Heart left ventricle (tissue), 16 donors: ENCODE results near the gene WDR70. TPM values are rescaled to one million over a fixed set of nuclear protein-coding genes. Genes with fewer than 3 reads are reported as not detected.

Experiments
- ATAC-seq, 4 donors: fragments of 200-7000 bp; cut with Tn5 transposase; one replicate each; pipeline ENCODE4 v1.9.1; 2020 to 2022; ENCODE audit warnings: moderate library complexity in 4 of 4, mild to moderate bottlenecking in 3 of 4, moderate number of reproducible peaks in 1 of 4
- DNase-seq, 5 donors: peaks; one replicate each; pipeline ENCODE4 v3.0.0-alpha.2; 2020
- H3K27ac ChIP-seq, 12 donors: fragments of 200-600 bp; sonication (generic) in 4 of 12; one replicate each; pipeline versions ENCODE4 v1.5.0 to v1.8.0; 2016 to 2022; ENCODE audit warnings: mild to moderate bottlenecking in 2 of 12
- H3K27me3 ChIP-seq, 9 donors: fragments of 200-600 bp; sonication (generic) in 2 of 9; one replicate each; pipeline versions ENCODE4 v1.5.1 to v1.8.0; 2016 to 2022; ENCODE audit warnings: mild to moderate bottlenecking in 3 of 9
- H3K36me3 ChIP-seq, 9 donors: fragments of 200-600 bp; sonication (generic) in 2 of 9; one replicate each; pipeline versions ENCODE4 v1.5.0 to v1.8.0; 2018 to 2022; ENCODE audit warnings: mild to moderate bottlenecking in 2 of 9
- H3K4me1 ChIP-seq, 12 donors: fragments of 200-600 bp; sonication (generic) in 4 of 12; one replicate each; pipeline versions ENCODE4 v1.5.0 to v1.8.0; 2016 to 2022; ENCODE audit warnings: mild to moderate bottlenecking in 3 of 12
- H3K4me3 ChIP-seq, 12 donors: fragments of 200-600 bp; sonication (generic) in 4 of 12; one replicate each; pipeline versions ENCODE4 v1.5.0 to v1.8.0; 2017 to 2022; ENCODE audit warnings: mild to moderate bottlenecking in 9 of 12, moderate library complexity in 4 of 12
- H3K9me3 ChIP-seq, 12 donors: fragments of 200-600 bp; sonication (generic) in 4 of 12; one replicate each; pipeline versions ENCODE4 v1.5.0 to v1.8.0; 2016 to 2022; ENCODE audit warnings: mild to moderate bottlenecking in 1 of 12
- POLR2A ChIP-seq, 2 donors: fragments of 450-650 bp; IDR thresholded peaks; one replicate each; pipeline ENCODE4 v1.6.1; 2017; ENCODE audit warnings: antibody characterized with exemption in 2 of 2, mild to moderate bottlenecking in 2 of 2, moderate library complexity in 2 of 2
- WGBS, 4 donors: extraction: QIAGEN DNeasy Blood & Tissue Kit in 2 of 4; methylation state at CpG; one replicate each; pipeline versions ENCODE4 v1.1.5 to v1.1.7; 2013 to 2018; 5-methylcytosine and 5-hydroxymethylcytosine counted together
- intact Hi-C, 10 donors: fragments of 100-400 bp; cut with DNase I; formaldehyde crosslinking; loops; one replicate each; pipeline versions ENCODE4 v1.11.1 to v1.14.2; 2022
- polyA plus RNA-seq, 2 donors: library from polyadenylated mRNA; stranded (reverse); fragments of 200-250 nt; gene quantifications; one replicate each; pipeline ENCODE4 v1.2.3, GENCODE V29; 2013
- total RNA-seq, 9 donors: library from RNA; depleted of rRNA in 2 of 9; stranded (reverse); fragments of >200 nt in 2 of 9; fragmentation: NEBNext Ultra II Directional in 3 of 9; extraction: Animal tissue kit (Norgen Biotek cat#: 25700) in 3 of 9; gene quantifications; one replicate each; pipeline versions ENCODE4 v1.1.0 to v1.2.4, GENCODE V29; 2016 to 2023
- TF ChIP-seq, protein P1 (sequence below), 12 donors: fragments of 200-600 bp; sonication (generic) in 4 of 12; IDR thresholded peaks; one replicate each; pipeline versions ENCODE4 v1.5.0 to v1.8.0; 2018 to 2022; ENCODE audit warnings: antibody characterized with exemption in 12 of 12, mild to moderate bottlenecking in 5 of 12
- donor health status: ischemic (EF 13 %, LVEDD 7.1; RV severe dilation, severe dysfunction).
- donor health status: healthy with polysubstance abuse.
- donor health status: DM: no; HTN: yes; CAD: no.
- donor health status: DM: no; HTN: no; CAD: no.
- donor health status: ischemic (EF 25% LVEDD 6.9; RV normal size, moderate dysfunction).
- donor health status: ischemic (EF 25% LVEDD 5.7; RV mildly dilated, moderate dysfunction).
- donor health status: healthy.
- donor health status: DM: yes; HTN: yes; CAD: no.
- donor health status: ischemic (EF 35%, LVEDD 5.7; RV mildly dilated, moderate dysfunction).
- donor health status: nonischemic (EF 11% LVEDD 7.7; RV severe dilation, severe dysfunction).
- donor health status: DM: yes; HTN: yes; CAD: no.
- donor health status: PGD.
- donor health status: ischemic (EF 29% LVEDD 5.4; RV normal size, mild dysfunction).
- donor health status: nonischemic (EF 23%, LVEDD 6.1; RV moderate dilation, normal function).

WDR70 gene
- total and polyA plus RNA-seq, 11 donors = 6.0 to 31.3 (median 13.6) TPM

DNA sequence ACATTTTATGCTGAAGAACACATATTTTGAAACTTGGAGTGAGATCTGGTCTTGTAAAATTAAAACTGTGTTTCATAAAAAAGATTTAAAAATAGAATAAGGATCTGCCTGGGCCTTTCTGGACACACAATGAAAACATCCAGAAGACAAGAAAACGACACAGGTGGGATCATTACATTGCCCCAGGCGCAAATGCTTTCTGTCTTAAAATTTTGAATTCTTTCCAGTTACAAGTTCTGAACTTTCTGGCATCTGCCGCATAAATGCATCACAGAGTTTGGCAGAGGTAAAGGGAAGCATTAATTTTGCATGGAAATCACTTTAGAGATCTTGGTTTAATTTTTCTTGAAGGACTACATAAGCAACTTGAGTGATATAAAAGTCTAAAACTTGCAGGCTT is 219.6 kb downstream of the WDR70 start:
- no peaks in the 10 kb centered on the region for H3K4me1 ChIP-seq
- WGBS, 4 donors = 93 to 95% (median 94%) methylated on average over 3 of the region's 3 CpGs
- no peaks in the 10 kb centered on the region for H3K27me3 ChIP-seq
- ATAC-seq (no peak), DNase-seq (no peak)
- no peak overlapping the region for H3K4me3 ChIP-seq
- H3K9me3 ChIP-seq = peaks cover 0 to 24% (median 7%) of the 10 kb centered on the region in 12 donors
- H3K36me3 ChIP-seq = no peaks in the 10 kb centered on the region
- no peak overlapping the region for H3K27ac ChIP-seq
- TF ChIP-seq, protein P1, sequence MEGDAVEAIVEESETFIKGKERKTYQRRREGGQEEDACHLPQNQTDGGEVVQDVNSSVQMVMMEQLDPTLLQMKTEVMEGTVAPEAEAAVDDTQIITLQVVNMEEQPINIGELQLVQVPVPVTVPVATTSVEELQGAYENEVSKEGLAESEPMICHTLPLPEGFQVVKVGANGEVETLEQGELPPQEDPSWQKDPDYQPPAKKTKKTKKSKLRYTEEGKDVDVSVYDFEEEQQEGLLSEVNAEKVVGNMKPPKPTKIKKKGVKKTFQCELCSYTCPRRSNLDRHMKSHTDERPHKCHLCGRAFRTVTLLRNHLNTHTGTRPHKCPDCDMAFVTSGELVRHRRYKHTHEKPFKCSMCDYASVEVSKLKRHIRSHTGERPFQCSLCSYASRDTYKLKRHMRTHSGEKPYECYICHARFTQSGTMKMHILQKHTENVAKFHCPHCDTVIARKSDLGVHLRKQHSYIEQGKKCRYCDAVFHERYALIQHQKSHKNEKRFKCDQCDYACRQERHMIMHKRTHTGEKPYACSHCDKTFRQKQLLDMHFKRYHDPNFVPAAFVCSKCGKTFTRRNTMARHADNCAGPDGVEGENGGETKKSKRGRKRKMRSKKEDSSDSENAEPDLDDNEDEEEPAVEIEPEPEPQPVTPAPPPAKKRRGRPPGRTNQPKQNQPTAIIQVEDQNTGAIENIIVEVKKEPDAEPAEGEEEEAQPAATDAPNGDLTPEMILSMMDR (IDR thresholded peaks at IDR 0.05) = no peak
- TF ChIP-seq POLR2A (IDR thresholded peaks at IDR 0.05) = no peak
- intact Hi-C loops = no loop called here

DNA sequence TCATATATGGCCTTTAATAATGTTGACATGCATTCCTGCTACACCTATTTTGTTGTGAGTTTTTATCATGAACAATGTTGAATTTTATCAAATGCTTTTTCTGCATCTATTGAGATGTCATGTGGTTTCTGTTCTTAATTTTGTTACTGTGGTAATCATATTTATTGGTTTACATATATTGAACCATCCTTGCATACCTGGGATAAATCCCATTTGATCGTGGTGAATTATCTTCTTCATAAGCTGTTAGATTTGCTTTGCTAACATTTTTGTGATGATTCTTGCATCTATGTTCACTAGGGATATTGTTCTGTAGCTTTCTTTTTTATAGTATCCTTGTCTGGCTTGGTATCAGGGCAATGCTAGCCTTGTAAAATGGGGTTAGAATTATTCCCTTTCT is 222.0 kb downstream of the WDR70 start:
- H3K27me3 ChIP-seq = no peaks in the 10 kb centered on the region
- H3K4me3 ChIP-seq = no peak overlapping the region
- peaks cover 0 to 13% (median 3%) of the 10 kb centered on the region in 9 donors for H3K36me3 ChIP-seq
- no peaks in the 10 kb centered on the region for H3K4me1 ChIP-seq
- TF ChIP-seq, protein P1 (IDR thresholded peaks at IDR 0.05) = no peak
- no peak for TF ChIP-seq POLR2A (IDR thresholded peaks at IDR 0.05)
- DNase-seq (no peak), ATAC-seq (no peak)
- no peak overlapping the region for H3K27ac ChIP-seq
- H3K9me3 ChIP-seq = peaks cover 0 to 21% (median 7%) of the 10 kb centered on the region in 12 donors
- WGBS, 4 donors = 95 to 100% (median 96%) methylated on average over 1 of the region's 1 CpG
- intact Hi-C loops = no loop called here

DNA sequence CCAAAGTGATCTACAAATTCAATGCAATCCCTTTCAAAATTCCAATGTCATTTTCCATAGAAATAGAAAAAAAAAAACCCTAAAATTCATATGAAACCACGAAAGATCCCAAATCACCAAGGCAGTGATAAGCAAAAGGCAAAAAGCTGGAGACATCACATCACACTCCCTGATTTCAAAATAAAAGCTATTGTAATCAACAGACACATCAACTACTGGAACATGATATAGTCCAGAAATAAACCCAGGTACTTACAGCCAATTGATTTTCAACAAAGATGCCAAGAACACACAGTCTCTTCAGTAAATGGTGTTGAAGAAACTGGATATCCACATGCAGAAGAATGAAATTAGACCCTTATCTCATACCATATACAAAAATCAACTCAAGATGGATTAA is 224.0 kb downstream of the WDR70 start:
- Histone ChIP-seq H3K4me3 (no peak overlapping the region), H3K27ac (no peak overlapping the region), H3K36me3 (peaks cover 0 to 15% (median 7%) of the 10 kb centered on the region in 9 donors), H3K27me3 (no peaks in the 10 kb centered on the region), H3K4me1 (no peaks in the 10 kb centered on the region), H3K9me3 (peaks cover 0 to 21% (median 7%) of the 10 kb centered on the region in 12 donors)
- 91 to 97% (median 92%) methylated on average over 1 of the region's 1 CpG for WGBS, 4 donors
- no peak for DNase-seq
- no peak for TF ChIP-seq POLR2A (IDR thresholded peaks at IDR 0.05)
- TF ChIP-seq, protein P1 (IDR thresholded peaks at IDR 0.05) = no peak
- intact Hi-C loops = no loop called here
- no peak for ATAC-seq

DNA sequence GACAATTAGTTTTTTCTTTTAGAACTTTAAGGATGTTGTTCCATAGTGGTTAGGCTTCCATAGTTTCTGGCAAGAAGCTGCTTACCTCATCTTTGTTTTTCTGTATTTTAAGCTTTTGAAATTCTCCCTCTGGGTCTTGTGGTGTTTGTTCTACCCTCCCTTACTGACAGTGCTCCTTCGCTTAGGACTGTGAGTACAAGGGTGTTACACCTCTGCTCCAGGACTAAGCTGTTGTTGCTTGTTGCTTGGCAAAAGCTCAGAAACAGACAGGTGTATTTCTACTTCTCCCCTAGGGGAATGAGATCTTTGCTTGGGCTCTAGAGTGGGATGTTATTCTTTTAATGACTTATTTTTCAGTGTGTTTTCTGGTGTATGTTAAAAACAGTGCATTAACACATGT is 225.2 kb downstream of the WDR70 start:
- Histone ChIP-seq H3K36me3 (peaks cover 0 to 16% (median 10%) of the 10 kb centered on the region in 9 donors), H3K4me3 (no peak overlapping the region), H3K27ac (peak overlapping the region in 1 of 12 donors; percentile 48), H3K9me3 (peaks cover 0 to 21% (median 7%) of the 10 kb centered on the region in 12 donors), H3K4me1 (no peaks in the 10 kb centered on the region), H3K27me3 (no peaks in the 10 kb centered on the region)
- intact Hi-C loops = no loop called here
- DNase-seq (no peak), ATAC-seq (no peak)
- WGBS, 4 donors = 90 to 97% (median 94%) methylated on average over 1 of the region's 1 CpG
- no peak for TF ChIP-seq POLR2A (IDR thresholded peaks at IDR 0.05)
- TF ChIP-seq, protein P1 (IDR thresholded peaks at IDR 0.05) = no peak
